NOMO-1 treated with DMSO at 0.1 percent for 48 hours (cell line): ENCODE results near the gene GH2.
"Not testable (repeated sequence)": the region's sequence is repeated elsewhere in the genome, so short reads cannot be mapped to it uniquely, and the experiment has no call there.

Experiments
- DNase-seq: peaks from one replicate; lab custom pipeline; 2025; ENCODE audit not compliant: unreplicated experiment; lab: John Stamatoyannopoulos, UW

Gene GH2

DNA sequence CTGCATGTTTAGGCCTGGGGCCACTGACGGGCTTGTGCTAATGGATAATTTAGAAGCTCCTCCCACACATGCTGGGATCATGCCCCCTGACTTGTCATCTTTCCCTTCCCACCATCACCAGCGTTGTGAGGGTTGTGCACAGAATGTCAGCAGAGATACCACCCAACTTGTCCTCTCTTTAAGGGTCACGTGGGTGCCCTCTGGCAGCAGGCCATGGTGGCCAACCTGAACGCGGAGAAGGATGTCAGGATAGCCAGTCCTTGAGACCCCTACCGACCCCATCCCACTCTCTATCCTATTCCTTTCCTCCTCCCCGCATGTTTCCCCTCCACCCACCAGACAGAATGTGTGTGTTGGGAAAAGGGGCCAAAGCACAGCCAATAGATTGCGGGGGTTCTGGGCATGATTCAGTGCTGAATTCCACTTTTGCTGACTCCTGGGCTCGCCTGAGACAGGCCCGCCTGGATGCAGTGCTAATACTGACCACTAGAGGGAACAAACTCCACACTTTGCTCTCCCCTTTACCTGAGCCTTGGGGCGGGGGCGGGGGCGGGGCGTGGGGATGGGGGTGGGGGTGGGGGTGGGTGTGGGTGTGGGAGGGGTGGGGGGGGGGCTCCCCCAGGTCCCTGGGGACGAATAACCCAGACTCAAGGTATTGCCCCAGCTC lies at the start of gene GH2:
Gene GH2 (minus strand): TSS at position 10 of the 667 bp plus-strand sequence. CDS start 143 bp downstream, outside the sequence.
- peak; percentile 44 for DNase-seq

DNA sequence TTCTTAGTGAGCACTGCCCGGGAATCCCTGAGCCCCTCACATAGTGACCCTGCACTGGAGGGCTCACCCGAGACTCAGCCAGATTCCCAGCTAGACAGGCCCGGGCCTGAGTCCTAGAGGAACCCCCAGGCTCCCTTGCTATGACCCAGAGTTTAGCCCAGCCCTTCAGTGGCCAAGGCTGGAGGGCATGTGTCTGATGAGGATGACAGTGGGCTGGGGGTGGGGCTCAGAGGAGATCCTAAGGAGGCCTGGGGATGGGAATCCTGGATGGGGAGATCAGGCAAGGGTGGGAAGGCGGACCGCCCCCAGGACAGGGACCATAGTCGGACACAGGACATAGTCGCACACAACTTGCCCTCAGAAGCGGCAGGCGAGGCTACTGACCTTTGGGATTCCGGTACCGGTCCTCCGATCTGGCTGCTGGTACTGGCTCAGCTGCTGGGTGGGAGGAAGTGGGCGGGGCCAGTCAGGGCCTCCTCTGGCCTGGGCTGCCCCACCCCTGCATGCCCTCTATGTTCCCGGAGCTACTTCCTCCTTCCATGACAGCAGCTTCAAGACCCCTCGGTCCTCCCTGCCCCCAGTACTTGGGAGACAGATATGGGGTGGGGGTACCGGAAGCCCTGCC lies 49.3 kb upstream of the GH2 start:
- DNase-seq, result peak; percentile 71

GRCh38 chr17:63929860-63930766 lies 48.4 kb upstream of the GH2 start:
- DNase-seq, result no peak

- no peak for DNase-seq
Observed at GRCh38 chr17:63928966-63929695, 47.4 kb upstream of the GH2 start.

DNA sequence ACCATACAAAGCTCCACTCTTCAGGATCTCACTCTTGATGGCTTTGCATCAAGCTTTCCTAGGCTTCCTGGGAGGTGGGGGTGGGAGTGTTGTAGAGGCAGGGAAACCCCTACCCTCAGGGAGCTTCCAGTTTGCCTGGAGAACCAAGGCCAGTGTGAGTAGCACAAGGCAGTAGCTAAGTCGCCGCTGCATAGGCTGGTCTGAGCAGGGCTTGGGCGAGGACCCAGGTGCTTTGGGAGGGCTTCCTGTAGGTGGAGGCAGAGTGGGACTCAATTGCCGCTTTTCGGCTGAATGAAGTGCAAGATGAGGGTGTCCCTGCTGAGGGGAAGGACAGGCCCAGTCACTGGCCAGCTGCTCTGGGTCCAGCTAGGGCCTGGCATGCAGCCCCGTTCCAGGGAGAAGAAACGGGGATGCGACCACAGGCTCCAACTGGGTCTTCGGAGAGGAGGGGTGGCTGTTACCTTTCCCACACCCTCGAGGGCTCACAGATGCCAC lies 46.5 kb upstream of the GH2 start:
- no peak for DNase-seq

DNA sequence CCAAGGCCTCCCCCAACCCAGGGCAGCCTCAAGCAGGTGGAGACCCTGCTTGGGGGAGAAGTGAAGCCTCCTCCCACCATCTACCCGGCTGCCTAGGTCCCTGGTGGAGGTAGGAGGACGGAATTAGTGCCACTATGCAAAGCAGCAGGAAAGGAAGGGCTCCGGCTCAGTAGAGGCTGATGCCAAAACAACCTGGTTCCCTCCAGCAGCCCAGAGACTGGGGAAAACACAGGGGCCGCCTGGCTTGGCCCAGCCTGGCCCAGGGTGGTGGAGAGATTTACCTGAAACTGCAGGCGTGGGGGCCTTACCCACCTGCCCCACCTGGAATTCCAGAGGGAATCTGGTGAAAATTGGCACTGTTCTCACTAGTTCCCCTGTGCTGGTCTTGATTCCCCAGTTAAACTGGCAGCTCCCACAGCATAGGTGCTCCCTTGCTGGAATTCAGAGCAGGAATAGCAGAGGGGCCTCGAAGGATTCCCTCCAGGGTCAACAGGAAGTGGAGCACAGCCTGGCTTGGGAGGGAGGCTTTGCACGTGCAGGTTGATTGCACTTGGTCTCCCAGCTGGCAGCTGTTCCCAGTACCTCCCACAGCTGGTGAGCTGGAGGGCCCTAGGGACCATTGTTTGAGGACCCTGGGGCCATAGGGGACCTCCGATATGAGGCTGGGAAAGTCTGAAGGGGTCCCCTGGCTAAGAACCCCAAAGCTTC lies 45.9 kb upstream of the GH2 start:
- DNase-seq, result no peak

GRCh38 chr17:63926164-63926563 lies 44.4 kb upstream of the GH2 start:
- no peak for DNase-seq

GRCh38 chr17:63925615-63926014 lies 43.9 kb upstream of the GH2 start:
- no peak for DNase-seq

DNA sequence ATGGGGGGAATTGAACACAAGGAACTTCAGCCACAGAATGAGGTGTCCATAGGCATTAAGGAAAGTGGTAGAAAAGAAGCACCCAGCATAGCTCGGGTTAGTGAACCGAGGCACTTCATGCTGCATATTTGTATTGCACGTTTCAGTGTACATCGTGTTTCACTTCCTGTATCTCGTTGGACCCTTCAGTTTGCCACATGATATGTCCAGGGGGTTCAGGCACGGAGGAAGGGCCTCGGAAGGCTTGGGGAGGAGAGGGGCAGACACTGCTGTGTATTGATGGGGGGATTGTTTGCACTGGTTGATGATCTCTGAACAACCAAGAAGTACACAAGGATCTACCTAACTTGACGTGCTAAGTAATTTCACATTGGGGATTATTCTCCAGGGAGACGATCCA lies 40.7 kb upstream of the GH2 start:
- not testable (repeated sequence) for DNase-seq

GRCh38 chr17:63920779-63921178 lies 39.0 kb upstream of the GH2 start:
- not testable (repeated sequence) for DNase-seq

DNA sequence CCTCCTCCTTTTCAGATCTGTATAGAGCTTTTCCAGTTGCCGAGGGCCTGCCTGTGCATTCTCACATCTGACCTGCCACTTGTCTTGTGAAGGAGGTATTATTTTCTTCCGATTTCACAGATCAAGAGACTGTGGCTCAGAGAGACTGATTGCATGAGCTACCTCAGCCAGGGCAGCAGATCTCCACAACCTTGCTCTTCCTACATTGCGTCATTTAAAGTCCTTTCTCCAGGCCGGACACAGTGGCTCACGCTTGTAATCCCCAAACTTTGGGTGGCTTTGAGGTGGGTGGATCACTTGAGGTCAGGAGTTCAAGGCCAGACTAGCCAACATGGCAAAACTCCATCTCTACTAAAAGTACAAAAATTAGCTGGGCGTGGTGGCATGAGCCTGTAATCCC lies 38.3 kb upstream of the GH2 start:
- not testable (repeated sequence) for DNase-seq

GRCh38 chr17:63919311-63919723 lies 37.6 kb upstream of the GH2 start:
- DNase-seq, result peak; percentile 44

- DNase-seq, result not testable (repeated sequence)
Observed at GRCh38 chr17:63918789-63919305, 37.1 kb upstream of the GH2 start, which contains the start of gene GH1. TSS of gene GH1 (minus strand) at chr17:63918839. CDS start at chr17:63918776, 63 bp downstream.

DNA sequence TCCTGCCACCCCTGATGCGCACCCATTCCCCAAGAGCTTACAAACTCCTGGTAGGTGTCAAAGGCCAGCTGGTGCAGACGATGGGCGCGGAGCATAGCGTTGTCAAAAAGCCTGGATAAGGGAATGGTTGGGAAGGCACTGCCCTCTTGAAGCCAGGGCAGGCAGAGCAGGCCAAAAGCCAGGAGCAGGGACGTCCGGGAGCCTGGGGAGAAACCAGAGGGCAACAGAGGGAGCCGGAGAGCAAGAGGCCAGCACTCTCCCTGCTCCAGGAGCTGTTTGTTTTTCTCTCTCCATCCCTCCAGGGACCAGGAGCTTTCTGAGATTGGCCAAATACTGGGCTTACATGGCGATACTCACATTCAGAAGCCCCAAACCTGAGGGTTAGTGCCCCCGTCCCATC lies 36.6 kb upstream of the GH2 start:
- DNase-seq, result no peak

DNA sequence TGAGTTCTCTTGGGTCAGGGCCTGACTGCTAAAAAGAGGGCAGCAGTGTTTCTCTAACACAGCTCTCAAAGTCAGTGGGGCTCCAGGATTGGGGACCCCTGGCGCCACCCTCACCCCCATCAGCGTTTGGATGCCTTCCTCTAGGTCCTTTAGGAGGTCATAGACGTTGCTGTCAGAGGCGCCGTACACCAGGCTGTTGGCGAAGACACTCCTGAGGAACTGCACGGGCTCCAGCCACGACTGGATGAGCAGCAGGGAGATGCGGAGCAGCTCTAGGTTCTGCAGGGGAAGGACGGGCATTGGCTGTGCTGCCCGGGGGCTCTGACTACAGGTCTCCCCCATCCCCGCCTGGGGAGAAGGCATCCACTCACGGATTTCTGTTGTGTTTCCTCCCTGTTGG lies 35.9 kb upstream of the GH2 start:
- no peak for DNase-seq

- DNase-seq, result not testable (repeated sequence)
Observed at GRCh38 chr17:63917206-63917605, 35.5 kb upstream of the GH2 start.

DNA sequence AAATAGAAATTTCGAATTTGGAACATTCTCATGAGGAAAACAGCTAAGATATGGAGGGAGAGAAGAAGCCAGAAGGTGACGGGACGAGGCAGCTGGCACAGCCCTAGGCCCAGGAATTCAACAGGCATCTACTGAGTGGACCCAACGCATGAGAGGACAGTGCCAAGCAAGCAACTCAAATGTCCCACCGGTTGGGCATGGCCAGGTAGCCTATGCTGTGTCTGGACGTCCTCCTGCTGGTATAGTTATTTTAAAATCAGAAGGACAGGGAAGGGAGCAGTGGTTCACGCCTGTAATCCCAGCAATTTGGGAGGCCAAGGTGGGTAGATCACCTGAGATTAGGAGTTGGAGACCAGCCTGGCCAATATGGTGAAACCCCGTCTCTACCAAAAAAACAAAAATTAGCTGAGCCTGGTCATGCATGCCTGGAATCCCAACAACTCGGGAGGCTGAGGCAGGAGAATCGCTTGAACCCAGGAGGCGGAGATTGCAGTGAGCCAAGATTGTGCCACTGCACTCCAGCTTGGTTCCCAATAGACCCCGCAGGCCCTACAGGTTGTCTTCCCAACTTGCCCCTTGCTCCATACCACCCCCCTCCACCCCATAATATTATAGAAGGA lies 34.9 kb upstream of the GH2 start:
- DNase-seq, result no peak

DNA sequence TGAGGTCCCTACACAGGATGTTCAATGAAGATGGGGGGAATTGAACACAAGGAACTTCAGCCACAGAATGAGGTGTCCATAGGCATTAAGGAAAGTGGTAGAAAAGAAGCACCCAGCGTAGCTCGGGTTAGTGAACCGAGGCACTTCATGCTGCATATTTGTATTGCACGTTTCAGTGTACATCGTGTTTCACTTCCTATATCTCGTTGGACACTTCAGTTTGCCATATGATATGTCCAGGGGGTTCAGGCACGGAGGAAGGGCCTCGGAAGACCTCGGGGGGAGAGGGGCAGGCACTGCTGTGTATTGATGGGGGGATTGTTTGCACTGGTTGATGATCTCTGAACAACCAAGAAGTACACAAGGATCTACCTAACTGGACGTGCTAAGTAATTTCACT lies 34.0 kb upstream of the GH2 start:
- peak; percentile 43 for DNase-seq

DNA sequence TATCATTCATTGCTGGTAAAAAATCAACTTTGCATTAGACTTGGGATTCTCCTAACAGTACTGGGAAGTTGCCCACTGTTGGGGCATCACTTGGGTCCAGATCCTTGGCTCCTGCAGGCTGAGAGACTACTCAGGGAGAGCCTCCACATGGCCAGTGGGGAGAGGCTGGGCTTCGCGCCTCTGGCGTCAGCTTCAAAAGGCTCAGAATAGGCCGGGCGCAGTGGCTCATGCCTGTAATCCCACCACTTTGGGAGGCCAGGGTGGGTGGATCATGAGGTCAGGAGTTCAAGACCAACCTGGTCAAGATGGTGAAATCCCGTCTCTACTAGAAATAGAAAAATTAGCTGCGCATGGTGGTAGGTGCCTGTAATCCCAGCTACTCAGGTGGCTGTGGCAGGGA lies 32.7 kb upstream of the GH2 start:
- no peak for DNase-seq
